ENCODE results near the gene TANGO6. TPM values are rescaled to one million over a fixed set of nuclear protein-coding genes. Genes with fewer than 3 reads are reported as not detected.

The TANGO6 gene
- total and polyA plus RNA-seq, 2 of the 8 experiments (the other 6 are each of a cell fraction or from before 2014, with no cell fraction given), result 5.0 to 19.5 TPM

DNA sequence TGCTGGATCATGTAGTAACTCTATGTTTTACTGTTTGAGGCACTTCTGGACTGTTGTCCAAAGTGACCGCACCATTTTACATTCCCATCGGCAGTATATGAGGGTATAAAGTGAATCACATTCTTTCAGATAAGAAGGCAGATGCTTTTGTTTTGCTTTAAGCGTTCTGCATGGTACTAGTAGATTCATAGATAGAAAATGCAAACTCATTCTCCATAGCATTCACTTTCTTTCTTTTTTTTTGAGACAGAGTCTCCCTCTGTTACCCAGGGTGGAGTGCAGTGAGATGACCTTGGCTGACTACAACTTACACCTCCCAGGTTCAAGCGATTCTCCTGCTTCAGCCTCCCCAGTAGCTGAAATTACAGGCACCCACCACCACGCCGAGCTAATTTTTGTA is 40.4 kb downstream of the TANGO6 start:
- CTCF ChIA-PET (ENCODE audit: partially characterized antibody), result no interaction called here
- H4K8ac ChIP-seq (ENCODE audit: extremely low read depth, insufficient read depth, low read length), result no peak overlapping the region
- no peak overlapping the region for H4K5ac ChIP-seq (ENCODE audit: insufficient read length, low read depth, low read length)
- no peaks in the 10 kb centered on the region for H3K27me3 ChIP-seq (replicated peaks in 1 of 4; ENCODE audit: control insufficient read depth in 3 of 4, extremely low read depth in 1 of 4, insufficient read depth in 3 of 4, low read length in 3 of 4)
- 89% methylated on average over 6 of the region's 6 CpGs; no CpG with 5 or more reads in 1 of the 2 experiments for WGBS, 2 experiments (ENCODE audit: extremely low coverage in 1 of 2, insufficient coverage in 1 of 2, insufficient read length in 1 of 2, insufficient replicate concordance in 2 of 2, low coverage in 1 of 2, low lambda C conversion rate in 2 of 2, missing lambda C conversion rate in 1 of 2)
- no peak overlapping the region for H3K4ac ChIP-seq (replicated peaks; ENCODE audit: insufficient read length, low read depth, low read length)
- FAIRE-seq, result no peak
- H3K56ac ChIP-seq (replicated peaks; ENCODE audit: insufficient read length, low read depth, low read length), result no peak overlapping the region
- H3K4me1 ChIP-seq (replicated peaks in 1 of 4; ENCODE audit: control insufficient read depth in 3 of 4, insufficient read depth in 4 of 4, low read length in 3 of 4), result no peaks in the 10 kb centered on the region
- no peaks in the 10 kb centered on the region for H4K20me1 ChIP-seq (replicated peaks in 1 of 2; ENCODE audit: control insufficient read depth in 1 of 2, insufficient read depth in 2 of 2, low read length in 2 of 2)
- no peak overlapping the region for H2BK12ac ChIP-seq (ENCODE audit: low read depth, low read length)
- no peak overlapping the region for H3K4me3 ChIP-seq (ENCODE audit: extremely low read depth in 1 of 4, insufficient read depth in 2 of 4, low read depth in 3 of 4, low read length in 4 of 4)
- H3K9me3 ChIP-seq (ENCODE audit: insufficient read depth in 2 of 2, low read depth in 1 of 2, low read length in 1 of 2), result no peaks in the 10 kb centered on the region
- H2BK15ac ChIP-seq (ENCODE audit: low read length), result no peak overlapping the region
- no peak overlapping the region for H2AK5ac ChIP-seq (ENCODE audit: low read depth, low read length)
- H3K27ac ChIP-seq (ENCODE audit: low read depth, low read length), result no peak overlapping the region
- H3K9ac ChIP-seq (replicated peaks in 1 of 4; ENCODE audit: extremely low read depth in 1 of 4, low read depth in 3 of 4, low read length in 3 of 4), result no peak overlapping the region
- POLR2A ChIA-PET (ENCODE audit: partially characterized antibody), result no interaction called here
- H2AFZ ChIP-seq (ENCODE audit: low read length), result no peak overlapping the region
- H2BK5ac ChIP-seq (ENCODE audit: low read depth, low read length), result no peak overlapping the region
- H3K79me1 ChIP-seq (ENCODE audit: low read depth, low read length), result no peaks in the 10 kb centered on the region
- no peaks in the 10 kb centered on the region for H3K23me2 ChIP-seq (ENCODE audit: low read depth, low read length)
- H3K23ac ChIP-seq (ENCODE audit: insufficient read length), result no peak overlapping the region
- H2BK20ac ChIP-seq (ENCODE audit: low read length), result no peak overlapping the region
- H3K4me2 ChIP-seq (ENCODE audit: insufficient read depth in 1 of 2, low read depth in 2 of 2, low read length in 2 of 2), result no peak overlapping the region
- 0 out of 8 replicates have a peak, but pooled peaks cover 0 to 4% (median 0%) of the 10 kb centered on the region in 4 experiments for H3K36me3 ChIP-seq (ENCODE audit: control insufficient read depth in 2 of 4, insufficient read depth in 4 of 4, low read length in 3 of 4)
- no peak for TF ChIP-seq CTBP2 (IDR thresholded peaks at IDR 0.05; ENCODE audit: borderline replicate concordance, insufficient read depth, insufficient read length, low read length)
- no peak overlapping the region for H3K18ac ChIP-seq (ENCODE audit: extremely low read depth, low read length)
- no peak overlapping the region for H2BK120ac ChIP-seq (replicated peaks; ENCODE audit: low read depth, low read length)
- no peak overlapping the region for H4K91ac ChIP-seq (replicated peaks; ENCODE audit: insufficient read length, low read length)
- no peak for DNase-seq (ENCODE audit: low read depth in 1 of 2, low spot score in 2 of 2)
- H3K79me2 ChIP-seq (ENCODE audit: control insufficient read depth in 1 of 2, insufficient read depth in 2 of 2, low read length in 2 of 2), result no peaks in the 10 kb centered on the region
- no peak overlapping the region for H3K14ac ChIP-seq (ENCODE audit: insufficient read length)
